HG03280 (cell line): Measurements from ENCODE around the gene ZNF138.
A peak's percentile ranks its signal among the peaks of the same experiment; 100 is the strongest.
"Not testable (repeated sequence)": the region's sequence is repeated elsewhere in the genome, so short reads cannot be mapped to it uniquely, and the experiment has no call there.

Experiments used
- ATAC-seq: cut with Tn5 transposase; IDR thresholded peaks from one replicate; pipeline ENCODE4 v1.9.1; 2021; ENCODE audit warnings: mild to moderate bottlenecking, moderate library complexity; ENCODE audit not compliant: unreplicated experiment

ZNF138 gene

GRCh38 chr7:64794171-64794844 lies at the start of gene ZNF138:
ZNF138 (plus strand) TSS chr7:64794428; CDS start chr7:64794569, 141 bp downstream.
- peak; percentile 100 for ATAC-seq

- ATAC-seq = no peak
Observed at GRCh38 chr7:64744680-64745079, 49.5 kb upstream of the ZNF138 start.

- no peak for ATAC-seq
Observed at GRCh38 chr7:64747802-64748201, 46.4 kb upstream of the ZNF138 start.

GRCh38 chr7:64753032-64753431 lies 41.2 kb upstream of the ZNF138 start:
- no peak for ATAC-seq

GRCh38 chr7:64755865-64756264 lies 38.4 kb upstream of the ZNF138 start:
- no peak for ATAC-seq

- no peak for ATAC-seq
Observed at GRCh38 chr7:64758151-64758550, 36.1 kb upstream of the ZNF138 start.

GRCh38 chr7:64768824-64769223 lies 25.4 kb upstream of the ZNF138 start:
- ATAC-seq = no peak

- ATAC-seq = no peak
Observed at GRCh38 chr7:64774204-64774842, 19.9 kb upstream of the ZNF138 start.

GRCh38 chr7:64775289-64775688 lies 18.9 kb upstream of the ZNF138 start:
- no peak for ATAC-seq

GRCh38 chr7:64784842-64785241 lies 9.4 kb upstream of the ZNF138 start:
- not testable (repeated sequence) for ATAC-seq

GRCh38 chr7:64787295-64787694 lies 6.9 kb upstream of the ZNF138 start:
- no peak for ATAC-seq

- not testable (repeated sequence) for ATAC-seq
Observed at GRCh38 chr7:64789241-64789640, 5.0 kb upstream of the ZNF138 start.

- ATAC-seq = no peak
Observed at GRCh38 chr7:64793106-64793755, 997 bp upstream of the ZNF138 start.

- ATAC-seq = no peak
Observed at GRCh38 chr7:64795176-64795575, 948 bp downstream of the ZNF138 start.

GRCh38 chr7:64799169-64799568 lies 4.9 kb downstream of the ZNF138 start:
- ATAC-seq = not testable (repeated sequence)

GRCh38 chr7:64802699-64803098 lies 8.5 kb downstream of the ZNF138 start:
- no peak for ATAC-seq

GRCh38 chr7:64807731-64808365 lies 13.6 kb downstream of the ZNF138 start:
- no peak for ATAC-seq

- no peak for ATAC-seq
Observed at GRCh38 chr7:64811767-64812166, 17.5 kb downstream of the ZNF138 start.

GRCh38 chr7:64830926-64831325 lies 36.7 kb downstream of the ZNF138 start:
- ATAC-seq = no peak

GRCh38 chr7:64832136-64832535 lies 37.9 kb downstream of the ZNF138 start:
- ATAC-seq = no peak

- ATAC-seq = no peak
Observed at GRCh38 chr7:64834989-64835388, 40.8 kb downstream of the ZNF138 start.

GRCh38 chr7:64835856-64836255 lies 41.6 kb downstream of the ZNF138 start:
- not testable (repeated sequence) for ATAC-seq
